GM11168 (cell line): ENCODE results near the gene TCF7L1.
"Not testable (repeated sequence)": the region's sequence is repeated elsewhere in the genome, so short reads cannot be mapped to it uniquely, and the experiment has no call there.

Experiments
- in situ Hi-C: fragments of 300-500 bp; cut with MboI; formaldehyde crosslinking; loops from one replicate; pipeline ENCODE4 v1.12.0; 2022; ENCODE audit warnings: low sequenced_read_pairs; ENCODE audit not compliant: unreplicated experiment

Gene TCF7L1

DNA sequence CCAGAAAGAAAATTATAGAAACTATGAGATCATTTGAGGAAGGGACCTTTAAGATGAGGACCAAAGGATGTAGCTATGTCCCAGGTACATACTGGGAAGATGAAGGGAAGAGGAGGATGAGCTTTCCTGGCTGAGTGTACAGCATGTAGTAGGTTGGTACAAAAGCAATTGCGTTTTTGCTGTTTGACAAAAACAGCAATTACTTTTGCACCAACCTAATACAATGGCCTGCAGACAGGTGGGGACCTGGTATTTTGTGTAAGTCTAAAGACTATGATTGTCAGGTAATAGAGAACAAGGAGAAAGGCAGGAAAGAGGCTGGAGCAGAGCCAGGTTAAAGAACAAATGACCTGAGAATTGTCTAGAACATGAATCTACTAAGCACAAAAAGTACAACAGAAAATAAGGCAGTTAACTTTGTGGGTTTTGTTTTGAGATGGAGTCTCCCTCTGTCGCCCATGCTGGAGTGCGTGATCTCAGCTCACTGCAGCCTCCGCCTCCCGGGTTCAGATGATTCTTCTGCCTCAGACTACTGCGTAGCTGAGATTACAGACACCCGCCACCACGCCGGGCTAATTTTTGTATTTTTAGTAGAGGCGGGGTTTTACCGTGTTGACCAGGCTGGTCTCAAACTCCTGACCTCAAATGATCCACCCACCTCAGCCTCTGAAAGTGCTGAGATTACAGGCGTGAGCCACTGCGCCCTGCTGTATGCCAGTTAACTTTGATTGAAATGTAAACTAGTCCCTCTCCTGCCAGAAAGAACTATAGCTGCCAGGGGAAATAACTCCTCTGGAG is 197.8 kb downstream of the TCF7L1 start:
- in situ Hi-C loops: no loop called here

DNA sequence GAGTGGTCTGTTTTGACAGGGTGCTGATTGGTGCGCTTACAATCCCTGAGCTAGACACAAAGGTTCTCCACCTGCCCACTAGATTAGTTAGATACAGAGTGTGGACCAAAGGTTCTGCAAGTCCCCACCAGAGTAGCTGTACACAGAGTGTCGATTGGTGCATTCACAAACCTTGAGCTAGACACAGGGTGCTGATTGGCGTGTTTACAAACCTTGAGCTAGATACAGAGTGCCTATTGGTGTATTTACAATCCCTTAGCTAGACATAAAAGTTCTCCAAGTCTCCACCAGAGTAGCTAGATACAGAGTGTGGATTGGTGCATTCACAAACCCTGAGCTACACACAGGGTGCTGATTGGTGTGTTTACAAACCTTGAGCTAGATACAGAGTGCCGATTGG is 200.7 kb downstream of the TCF7L1 start:
- in situ Hi-C loops: not testable (repeated sequence)

DNA sequence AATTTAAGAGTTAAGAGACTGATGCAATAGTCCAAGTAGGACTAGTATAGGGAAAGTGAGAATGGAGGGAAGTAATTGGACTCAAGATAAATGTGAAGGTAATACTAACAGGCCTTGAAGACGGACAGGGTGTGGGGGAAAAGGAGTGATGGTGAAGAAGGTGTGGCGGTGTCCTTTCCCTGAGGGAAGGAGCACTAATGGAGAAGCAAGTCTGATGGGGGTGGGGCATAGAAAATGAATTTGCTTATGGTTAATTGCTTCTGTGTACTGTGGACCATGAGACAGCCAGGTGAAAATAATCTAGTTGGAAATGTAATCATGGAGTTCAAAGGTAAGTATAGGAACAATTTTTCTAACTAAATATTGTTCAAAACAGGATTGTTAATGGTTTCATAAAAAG is 201.7 kb downstream of the TCF7L1 start:
- in situ Hi-C loops: no loop called here

DNA sequence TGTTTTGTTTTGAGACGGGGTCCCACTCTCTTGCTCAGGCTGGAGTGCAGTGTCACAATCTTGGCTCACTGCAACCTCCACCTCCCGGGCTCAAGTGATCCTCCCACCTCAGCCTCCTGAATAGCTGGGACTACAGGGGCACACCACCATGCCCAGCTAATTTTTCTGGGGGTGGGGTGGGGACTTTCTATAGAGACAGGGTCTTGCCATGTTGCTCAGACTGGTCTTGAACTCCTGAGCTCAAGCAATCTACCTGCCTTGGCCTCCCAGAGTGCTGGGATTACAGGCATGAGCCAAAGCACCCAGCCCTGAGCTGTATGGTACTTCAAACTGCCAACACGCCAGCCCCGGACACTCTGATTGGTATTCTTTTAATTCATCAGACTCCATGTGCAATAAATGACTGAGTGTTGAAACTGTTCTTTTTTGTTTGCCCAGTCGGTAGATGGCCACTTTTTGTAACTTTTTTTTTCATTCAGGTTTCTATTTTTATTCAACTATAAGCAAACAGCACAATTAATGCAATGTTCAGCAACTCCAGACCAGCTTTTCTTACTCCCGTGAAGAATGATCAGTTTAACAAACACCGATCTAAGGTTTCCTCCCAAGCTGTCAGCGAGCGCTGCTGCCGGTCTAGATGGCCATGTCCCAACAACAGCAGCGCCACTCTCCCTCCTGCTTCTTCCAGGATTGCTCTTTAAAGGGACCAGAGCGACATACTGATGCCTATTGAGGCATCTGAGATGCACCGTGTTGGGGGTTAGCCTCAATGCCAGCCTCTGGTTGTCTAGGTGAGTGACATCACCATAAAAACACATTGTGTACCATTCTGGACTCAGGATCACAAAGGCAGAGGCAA is 207.1 kb downstream of the TCF7L1 start:
- in situ Hi-C loops: no loop called here

DNA sequence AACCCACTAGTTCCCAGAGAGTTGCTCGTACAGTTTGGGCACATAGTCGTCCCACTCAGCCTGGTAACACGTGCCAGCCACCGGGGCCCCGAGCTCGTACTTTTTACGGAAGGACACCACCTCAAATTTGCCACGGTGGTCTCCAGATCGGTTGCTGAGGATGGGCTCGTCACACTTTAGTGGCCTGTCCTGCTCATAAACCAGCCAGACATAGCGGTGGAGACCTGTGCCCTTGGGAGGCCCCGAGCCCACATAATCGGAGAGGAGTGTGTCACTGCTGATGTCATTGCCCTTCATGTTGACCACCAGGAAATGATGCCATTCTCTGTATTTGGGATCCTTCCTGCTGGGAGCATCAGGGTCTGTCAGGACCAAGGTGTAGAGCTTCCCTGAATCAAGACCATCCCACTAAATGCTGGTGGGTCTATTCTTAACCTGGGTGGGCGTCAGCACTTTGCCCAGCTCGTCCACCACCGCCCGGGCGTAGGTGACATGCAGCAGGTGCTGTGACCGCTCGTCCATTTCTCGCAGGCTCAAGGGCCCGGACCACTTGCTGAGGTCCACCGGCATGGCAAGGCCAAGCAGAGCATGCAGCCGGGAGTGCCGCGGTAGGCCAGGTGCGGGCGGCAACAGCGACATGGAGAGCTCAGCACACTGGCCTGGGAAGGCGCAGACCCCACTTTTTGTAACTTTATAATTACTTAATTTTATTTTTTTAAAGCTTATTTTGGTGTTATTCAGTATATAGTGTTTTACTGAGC is 208.3 kb downstream of the TCF7L1 start:
- in situ Hi-C loops: no loop called here

DNA sequence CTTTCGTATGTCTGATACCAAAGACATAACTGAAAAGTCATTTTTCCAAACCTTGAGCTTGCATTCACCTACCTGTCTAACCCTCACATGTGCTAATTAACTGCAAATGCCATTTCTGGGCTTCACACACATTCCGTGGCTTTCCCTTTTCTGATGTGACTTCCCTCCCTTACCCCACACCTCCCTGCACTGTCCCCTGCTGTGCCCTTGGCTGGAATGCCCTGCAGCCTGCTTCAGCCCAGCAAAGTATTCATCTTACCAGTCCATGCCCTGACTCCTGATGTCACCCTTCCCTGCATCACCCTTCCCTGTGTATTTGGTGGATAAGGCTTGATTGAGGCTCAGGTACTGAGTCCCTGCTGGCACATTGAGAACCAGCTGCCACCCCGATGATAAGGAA is 209.0 kb downstream of the TCF7L1 start:
- in situ Hi-C loops: no loop called here

DNA sequence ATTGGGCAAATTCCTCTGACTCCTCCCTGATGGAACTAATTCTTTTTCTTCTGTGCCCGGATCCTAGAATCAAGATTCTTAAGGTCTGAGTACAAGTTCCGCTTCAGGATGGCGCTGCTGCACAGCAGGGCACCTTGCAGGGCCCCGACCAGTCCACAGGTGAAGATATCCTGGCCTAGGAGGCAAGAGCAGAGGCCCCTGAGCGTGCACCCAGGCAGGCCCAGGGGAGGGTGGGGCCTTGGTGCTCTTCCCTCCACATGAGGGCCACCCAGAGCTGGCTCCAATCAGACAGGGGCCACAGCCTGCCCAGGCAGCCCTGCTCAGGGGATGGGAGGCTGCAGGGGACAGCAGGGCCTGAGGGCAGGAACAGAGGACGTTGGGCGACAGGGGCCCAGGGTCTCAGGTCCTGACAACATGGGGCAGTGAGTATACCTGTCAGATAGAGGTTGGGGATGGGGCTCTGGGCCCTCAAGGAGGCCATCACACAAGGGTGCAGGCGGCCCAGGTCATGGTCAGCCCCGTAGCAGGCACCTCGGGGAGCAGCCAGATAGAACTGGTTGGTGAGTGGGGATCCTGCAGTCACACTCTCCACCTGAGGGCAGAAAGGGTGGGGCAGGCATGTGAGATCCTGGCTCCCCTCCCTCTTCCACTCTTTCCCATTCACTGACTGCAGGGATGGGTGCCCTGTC is 210.2 kb downstream of the TCF7L1 start:
- in situ Hi-C loops: not testable (repeated sequence)

DNA sequence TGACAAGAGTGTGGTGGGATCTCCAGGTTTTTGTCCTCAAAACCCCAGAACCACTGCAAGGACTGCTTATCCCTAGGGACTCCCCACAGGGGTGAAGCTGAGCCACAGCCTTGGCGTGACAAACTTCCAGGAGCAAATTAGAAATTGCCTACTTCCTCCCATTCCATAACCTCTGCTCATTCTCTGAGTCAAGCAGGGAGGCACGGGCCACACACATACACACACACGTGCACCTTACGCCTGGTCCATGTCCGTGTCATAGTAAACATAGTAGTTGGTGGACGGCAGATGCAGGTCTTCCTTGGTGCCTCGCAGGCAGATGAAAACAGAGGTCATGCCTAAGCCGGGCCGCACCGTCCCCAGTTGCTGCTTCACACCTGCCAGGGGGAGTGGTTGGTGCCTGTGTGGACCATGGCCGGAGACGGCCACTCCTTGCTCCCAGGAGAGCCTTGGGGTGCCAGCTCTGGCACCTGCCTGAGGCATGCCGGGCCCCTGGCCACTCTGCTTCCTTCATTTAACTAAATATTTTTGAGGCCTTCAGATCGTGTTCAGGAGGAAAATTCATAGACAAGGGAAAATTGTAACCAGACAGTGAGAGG is 211.3 kb downstream of the TCF7L1 start:
- in situ Hi-C loops: no loop called here

DNA sequence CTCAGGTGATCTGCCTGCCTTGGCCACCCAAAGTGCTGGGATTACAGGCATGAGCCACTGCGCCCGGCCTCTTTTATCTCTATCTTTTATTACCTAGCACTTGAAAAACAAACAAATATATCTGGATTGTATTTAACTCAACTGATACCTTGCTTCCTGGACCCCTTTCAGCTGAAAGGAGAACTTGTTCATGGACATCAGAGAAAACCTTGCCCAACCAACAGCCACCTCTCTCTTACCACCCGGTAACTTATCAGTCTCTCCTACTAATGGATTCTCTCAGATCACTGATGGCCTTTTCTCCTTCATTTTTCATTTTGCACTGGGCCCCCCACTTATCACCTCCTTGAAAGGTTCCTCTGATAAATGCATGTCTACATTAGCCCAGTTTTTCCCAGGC is 214.4 kb downstream of the TCF7L1 start:
- in situ Hi-C loops: no loop called here

DNA sequence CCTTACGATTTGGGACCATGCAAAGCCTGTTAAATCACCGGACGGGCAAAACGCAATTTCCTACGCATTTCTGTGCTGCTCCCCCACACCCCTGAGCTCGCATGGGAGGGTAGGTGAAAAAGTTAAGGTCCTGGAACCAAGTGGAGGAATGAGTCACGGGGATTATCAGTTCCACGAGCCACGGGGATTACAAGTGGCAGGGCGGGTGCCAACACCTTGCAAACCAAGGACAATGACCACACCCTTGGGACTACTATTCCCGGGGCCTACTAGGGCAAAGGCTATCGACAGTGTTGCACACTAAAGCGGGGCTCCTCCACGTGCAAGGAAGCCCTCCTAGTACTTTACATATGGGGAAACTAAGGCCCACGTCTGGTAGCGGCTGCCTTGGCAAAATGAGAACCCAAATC is 220.7 kb downstream of the TCF7L1 start:
- in situ Hi-C loops: no loop called here

DNA sequence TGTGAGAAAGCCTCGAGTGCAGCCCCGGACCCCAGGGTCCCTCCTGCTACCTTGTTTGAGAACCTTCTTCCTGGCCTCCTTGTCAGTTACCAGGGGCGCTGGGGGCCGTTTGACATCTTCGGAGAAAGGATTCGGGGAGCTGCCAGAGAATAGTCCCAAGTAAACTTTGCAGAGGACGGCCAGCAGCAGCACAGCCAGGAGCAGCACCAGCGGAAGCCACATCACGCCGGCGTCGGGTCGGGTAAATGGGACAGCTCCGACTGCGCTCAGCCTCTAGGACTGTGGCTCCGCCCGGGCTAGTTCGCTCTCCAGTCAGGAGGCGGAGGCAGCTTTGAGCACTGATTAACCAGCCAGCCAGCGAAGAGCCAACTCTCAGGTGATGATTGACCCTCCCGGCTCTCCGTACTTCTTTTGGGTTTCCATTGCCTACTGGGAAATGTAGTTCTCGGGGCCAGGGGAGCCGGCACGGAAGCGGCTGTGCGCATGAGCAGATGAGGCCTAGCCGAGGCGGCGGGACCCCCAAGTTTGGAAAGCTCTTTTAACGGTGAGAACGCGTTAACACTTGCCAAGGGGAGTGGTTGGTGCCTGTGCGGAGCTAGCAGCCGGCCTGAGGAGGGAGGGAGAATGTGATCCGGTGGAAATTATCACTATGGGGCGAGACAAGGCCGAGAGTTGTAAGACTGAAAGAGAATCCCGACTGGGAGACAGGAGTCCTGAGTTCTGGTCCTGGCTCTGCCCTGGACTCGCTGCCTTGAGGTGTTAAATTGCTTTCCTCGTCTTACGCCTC is 221.3 kb downstream of the TCF7L1 start, which contains the start of the genes ELMOD3 and RETSAT:
TSS of gene ELMOD3 (plus strand) at position 484 of the 787 bp plus-strand sequence. CDS start 2,430 bp downstream, outside the sequence.
TSS of gene RETSAT (minus strand) at position 243 of the 787 bp plus-strand sequence. CDS start at position 222, 21 bp downstream.
- in situ Hi-C loops: no loop called here

DNA sequence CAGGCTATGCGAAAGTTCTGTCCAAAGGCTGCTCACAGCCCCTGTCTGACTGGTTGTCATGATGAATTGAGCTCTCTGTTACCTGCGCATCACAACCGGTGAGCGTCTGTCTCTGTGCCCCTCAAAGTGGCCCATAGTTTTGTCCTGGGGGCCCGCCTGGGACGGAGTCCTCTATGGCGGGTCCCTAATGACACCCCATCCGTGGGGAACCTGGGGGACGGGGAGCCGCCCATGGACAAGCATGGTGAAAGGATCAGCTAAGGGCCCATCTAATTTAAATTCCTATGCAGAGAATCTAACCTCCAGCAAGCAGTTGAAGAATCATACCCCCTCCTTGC is 221.8 kb downstream of the TCF7L1 start:
- in situ Hi-C loops: no loop called here

DNA sequence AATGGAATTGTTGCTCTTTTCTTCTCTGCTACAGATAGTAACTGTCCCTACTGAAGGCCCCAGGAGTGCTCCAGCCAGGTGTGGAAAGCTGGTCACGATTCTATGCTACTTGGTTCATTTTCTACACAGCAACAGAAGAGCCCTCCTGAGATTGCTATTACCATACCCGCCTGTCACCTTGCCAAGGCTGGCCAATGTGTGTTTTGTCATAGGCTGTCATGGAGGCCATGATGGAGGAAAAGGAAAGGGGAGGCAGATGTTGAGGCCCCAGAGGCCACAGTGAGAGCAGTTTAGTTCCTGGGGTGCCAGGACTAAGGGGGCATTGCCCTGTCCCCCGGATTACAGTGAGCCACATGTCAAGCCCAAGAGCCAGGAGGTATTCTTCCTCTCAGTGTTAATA is 222.3 kb downstream of the TCF7L1 start:
- in situ Hi-C loops: no loop called here

DNA sequence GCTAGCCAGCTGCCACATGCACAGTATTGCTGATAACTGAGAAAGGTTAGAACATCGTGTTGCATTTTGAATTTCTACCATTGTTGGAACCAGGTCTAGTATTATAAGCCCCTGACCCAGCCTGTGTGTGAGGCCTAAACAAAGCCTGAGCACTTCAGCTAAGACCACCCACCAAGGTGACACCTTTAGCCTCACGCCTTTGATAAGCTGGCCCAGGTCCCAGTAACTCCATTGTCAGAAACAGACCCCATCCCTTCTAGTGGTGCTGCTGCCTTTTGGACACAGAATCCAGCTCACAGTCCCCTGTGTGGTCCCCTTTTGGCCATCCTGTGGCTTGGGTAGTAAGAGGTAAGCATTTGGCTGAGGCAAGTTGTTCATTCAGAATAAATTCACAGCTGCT is 223.0 kb downstream of the TCF7L1 start:
- in situ Hi-C loops: no loop called here

DNA sequence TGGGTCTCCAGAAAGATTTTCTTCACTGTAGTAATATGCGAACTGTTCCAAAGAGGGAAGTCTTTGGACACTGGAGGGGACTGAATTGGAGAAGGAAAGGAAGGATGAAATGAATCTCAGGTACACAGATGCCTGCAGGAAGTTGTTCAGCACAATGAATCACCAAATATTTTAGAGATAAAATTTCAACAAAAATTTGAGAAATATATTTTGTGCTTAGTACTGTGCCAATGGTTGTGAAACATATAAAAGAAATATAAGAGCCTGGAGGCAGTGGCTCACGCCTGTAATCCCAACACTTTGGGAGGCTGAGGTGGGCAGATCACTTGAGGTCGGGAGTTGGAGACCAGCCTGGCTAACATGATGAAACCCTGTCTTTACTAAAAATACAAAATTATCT is 224.5 kb downstream of the TCF7L1 start:
- in situ Hi-C loops: no loop called here
